Peyer's patch (tissue), 4 donors: ENCODE measurements around the gene TAF3.

Experiments
- POLR2A ChIP-seq, 2 donors: fragments of 450-650 bp; IDR thresholded peaks; one replicate each; pipeline ENCODE4 v1.5.1; 2017; ENCODE audit warnings: antibody characterized with exemption in 2 of 2, mild to moderate bottlenecking in 2 of 2, moderate library complexity in 2 of 2
- TF ChIP-seq, protein P1 (sequence below), 6 experiments: fragments of 450-650 bp in 4 of 6; fragments of 200-600 bp in 2 of 6; sonication (generic) in 1 of 6; IDR thresholded peaks; one replicate each; pipeline ENCODE4 v1.5.1; 2017 to 2019; ENCODE audit warnings: antibody characterized with exemption in 6 of 6, mild to moderate bottlenecking in 3 of 6, moderate library complexity in 1 of 6

GRCh38 chr10:7908541-7909210, 90.4 kb downstream of the TAF3 start:
- TF ChIP-seq POLR2A (IDR thresholded peaks at IDR 0.05): no peak
- TF ChIP-seq, protein P1, sequence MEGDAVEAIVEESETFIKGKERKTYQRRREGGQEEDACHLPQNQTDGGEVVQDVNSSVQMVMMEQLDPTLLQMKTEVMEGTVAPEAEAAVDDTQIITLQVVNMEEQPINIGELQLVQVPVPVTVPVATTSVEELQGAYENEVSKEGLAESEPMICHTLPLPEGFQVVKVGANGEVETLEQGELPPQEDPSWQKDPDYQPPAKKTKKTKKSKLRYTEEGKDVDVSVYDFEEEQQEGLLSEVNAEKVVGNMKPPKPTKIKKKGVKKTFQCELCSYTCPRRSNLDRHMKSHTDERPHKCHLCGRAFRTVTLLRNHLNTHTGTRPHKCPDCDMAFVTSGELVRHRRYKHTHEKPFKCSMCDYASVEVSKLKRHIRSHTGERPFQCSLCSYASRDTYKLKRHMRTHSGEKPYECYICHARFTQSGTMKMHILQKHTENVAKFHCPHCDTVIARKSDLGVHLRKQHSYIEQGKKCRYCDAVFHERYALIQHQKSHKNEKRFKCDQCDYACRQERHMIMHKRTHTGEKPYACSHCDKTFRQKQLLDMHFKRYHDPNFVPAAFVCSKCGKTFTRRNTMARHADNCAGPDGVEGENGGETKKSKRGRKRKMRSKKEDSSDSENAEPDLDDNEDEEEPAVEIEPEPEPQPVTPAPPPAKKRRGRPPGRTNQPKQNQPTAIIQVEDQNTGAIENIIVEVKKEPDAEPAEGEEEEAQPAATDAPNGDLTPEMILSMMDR (IDR thresholded peaks at IDR 0.05): no peak
